LNCaP clone FGC (cell line): Measurements from ENCODE around the gene MYOG.

Experiments
- DNase-seq: peaks from one replicate; pipeline ENCODE4 v3.0.0-alpha.2; 2011; ENCODE audit warnings: low read depth
- H3K4me3 ChIP-seq: 2 replicates; pipeline ENCODE4 v1.5.1; 2011; ENCODE audit warnings: mild to moderate bottlenecking, low read depth, low read length, control low read depth
- TF ChIP-seq, protein P1 (sequence below): IDR thresholded peaks from 2 replicates; pipeline ENCODE4 v1.5.1; 2012; ENCODE audit warnings: mild to moderate bottlenecking; ENCODE audit not compliant: control insufficient read depth, insufficient read depth; ENCODE audit errors: extremely low read depth

MYOG gene

DNA sequence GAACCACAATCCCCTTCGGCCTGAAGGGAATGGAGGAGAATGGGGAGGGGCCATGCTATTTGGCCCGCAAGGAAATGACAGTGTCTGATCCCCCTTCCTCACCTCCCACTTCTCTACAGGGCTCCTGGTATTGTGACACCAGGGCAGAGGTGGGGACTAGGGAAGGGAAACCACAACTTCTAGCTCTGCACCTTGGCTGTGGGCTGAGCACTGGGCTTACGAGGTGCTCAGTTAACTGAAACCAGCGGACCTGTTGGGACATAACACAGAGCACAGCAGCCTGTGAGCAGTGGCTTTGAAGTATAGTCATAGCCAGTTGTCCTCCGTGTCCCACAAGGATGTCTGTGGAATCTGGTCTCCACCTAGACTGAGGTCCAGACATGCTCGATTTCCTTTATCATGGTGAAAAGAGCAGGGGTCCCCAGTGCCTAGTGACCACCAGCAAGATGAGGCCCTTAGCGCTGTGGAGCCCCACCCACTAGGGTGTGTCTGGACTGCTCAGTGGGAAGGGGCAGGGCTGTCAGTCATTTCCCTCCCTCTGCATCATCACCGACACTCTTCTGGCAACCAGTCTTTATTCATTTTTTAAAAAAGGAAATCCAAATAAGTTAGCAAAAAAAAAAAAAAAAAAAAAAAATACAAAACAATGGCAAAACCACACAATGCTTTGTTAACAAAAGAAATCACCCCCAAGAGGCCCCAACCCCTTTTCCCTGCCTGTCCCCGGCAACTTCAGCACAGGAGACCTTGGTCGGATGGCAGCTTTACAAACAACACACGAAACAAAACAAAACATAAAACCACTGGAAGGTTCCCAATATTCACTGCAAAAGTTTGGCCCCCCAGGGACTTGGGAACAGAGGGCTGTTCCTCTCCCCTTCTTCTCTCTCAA lies 3.0 kb downstream of the MYOG start:
- H3K4me3 ChIP-seq, result no peak overlapping the region
- no peak for DNase-seq
- TF ChIP-seq, protein P1, sequence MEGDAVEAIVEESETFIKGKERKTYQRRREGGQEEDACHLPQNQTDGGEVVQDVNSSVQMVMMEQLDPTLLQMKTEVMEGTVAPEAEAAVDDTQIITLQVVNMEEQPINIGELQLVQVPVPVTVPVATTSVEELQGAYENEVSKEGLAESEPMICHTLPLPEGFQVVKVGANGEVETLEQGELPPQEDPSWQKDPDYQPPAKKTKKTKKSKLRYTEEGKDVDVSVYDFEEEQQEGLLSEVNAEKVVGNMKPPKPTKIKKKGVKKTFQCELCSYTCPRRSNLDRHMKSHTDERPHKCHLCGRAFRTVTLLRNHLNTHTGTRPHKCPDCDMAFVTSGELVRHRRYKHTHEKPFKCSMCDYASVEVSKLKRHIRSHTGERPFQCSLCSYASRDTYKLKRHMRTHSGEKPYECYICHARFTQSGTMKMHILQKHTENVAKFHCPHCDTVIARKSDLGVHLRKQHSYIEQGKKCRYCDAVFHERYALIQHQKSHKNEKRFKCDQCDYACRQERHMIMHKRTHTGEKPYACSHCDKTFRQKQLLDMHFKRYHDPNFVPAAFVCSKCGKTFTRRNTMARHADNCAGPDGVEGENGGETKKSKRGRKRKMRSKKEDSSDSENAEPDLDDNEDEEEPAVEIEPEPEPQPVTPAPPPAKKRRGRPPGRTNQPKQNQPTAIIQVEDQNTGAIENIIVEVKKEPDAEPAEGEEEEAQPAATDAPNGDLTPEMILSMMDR, result no peak

DNA sequence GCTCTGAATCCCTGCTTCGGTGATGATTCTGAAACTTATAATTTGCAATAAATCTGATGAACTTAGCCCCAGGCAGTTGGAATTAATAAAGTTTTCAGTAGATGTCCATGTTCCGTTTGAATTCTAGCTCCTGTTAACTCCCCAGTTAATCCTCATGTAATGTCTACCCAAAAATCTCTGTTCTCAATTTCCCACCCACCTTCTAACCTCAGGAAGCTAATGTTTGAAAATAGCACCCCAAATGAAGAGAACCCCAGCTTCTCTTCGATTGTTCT lies 3.6 kb downstream of the MYOG start:
- no peak overlapping the region for H3K4me3 ChIP-seq
- TF ChIP-seq, protein P1, result no peak
- DNase-seq, result no peak

DNA sequence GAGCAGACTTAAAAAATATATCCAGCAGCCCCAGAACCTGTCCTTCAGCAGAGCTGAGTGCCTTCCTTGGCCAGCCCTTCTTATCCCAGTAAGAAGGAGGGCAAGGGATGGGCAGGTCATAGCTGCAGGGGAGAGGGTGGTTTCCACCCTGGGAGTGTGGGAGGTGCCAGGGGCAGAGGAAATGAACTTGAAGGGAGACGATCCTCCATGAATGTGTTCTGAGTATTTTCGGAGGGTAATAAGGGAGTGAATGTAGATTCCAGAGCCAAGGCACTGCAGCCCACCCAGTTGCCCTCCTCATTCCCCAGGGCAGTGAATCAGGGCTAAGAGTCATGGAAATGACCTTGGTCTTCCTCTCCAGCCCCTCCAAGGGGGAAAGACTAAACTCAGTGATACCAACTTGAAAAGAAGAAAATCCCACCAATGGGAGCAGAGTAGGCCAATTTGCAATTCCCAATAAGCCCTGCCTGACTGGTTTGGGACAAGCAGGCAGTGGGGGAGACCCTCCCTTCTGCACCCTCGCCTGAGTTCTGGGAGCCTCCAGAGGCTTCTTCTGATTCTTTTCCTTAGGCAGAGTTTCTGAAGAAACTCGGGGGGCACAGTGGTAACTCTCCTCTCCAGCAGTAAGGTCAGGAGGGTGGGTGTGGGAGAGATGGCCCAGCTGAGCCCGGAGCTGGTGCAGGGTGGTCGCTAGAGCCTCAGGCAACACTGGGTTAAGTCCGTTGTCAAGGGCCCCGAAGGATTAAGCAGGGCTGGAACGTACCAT lies 4.2 kb downstream of the MYOG start:
- TF ChIP-seq, protein P1, result no peak
- DNase-seq, result no peak
- no peak overlapping the region for H3K4me3 ChIP-seq

GRCh38 chr1:203080456-203080855 lies 5.4 kb downstream of the MYOG start:
- TF ChIP-seq, protein P1, result no peak
- DNase-seq, result no peak
- no peak overlapping the region for H3K4me3 ChIP-seq

- TF ChIP-seq, protein P1, result no peak
- DNase-seq, result no peak
Observed at GRCh38 chr1:203078478-203078877, 7.3 kb downstream of the MYOG start.

DNA sequence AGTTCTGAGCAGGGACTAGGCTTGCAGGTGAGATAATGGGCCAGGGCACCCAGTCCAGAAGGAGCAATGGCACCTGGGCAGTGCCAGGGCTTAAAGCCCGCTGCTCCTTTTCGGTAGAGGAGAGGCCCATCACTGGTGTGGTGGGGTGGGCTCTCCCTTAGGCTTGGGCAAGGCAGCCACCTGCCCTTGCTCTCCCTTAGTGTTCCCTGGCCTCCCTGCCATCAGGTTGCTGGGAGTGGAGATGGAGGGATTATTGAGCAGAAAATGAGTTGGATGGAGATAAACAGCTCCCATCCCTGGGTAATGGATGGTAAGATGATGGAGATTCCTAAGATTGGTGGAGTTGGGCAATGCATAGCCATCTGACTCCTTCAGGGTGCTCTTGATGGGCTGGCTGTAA lies 7.9 kb downstream of the MYOG start:
- no peak for DNase-seq
- TF ChIP-seq, protein P1, result no peak

More at GRCh38 chr1:203078478-203078877, 7.3 kb downstream of the MYOG start:
- no peak overlapping the region for H3K4me3 ChIP-seq

More for the DNA sequence above, 7.9 kb downstream of the MYOG start:
- H3K4me3 ChIP-seq, result no peak overlapping the region
